K562 (cell line): Measurements from ENCODE around the gene KRT1. TPM values are rescaled to one million over a fixed set of nuclear protein-coding genes. Genes with fewer than 3 reads are reported as not detected.

Experiments used
- ATAC-seq: fragments of 200-7000 bp; cut with Tn5 transposase; 3 replicates; pipeline ENCODE4 v1.9.1; 2020; ENCODE audit warnings: moderate library complexity
- BruUV-seq: library from RNA; stranded (reverse); fragments of 400-500 nt; replicated peaks from 2 replicates; lab custom pipeline; 2021; lab: Mats Ljungman, UMichigan
- CTCF ChIA-PET: fragments of 300-600 bp; formaldehyde crosslinking; extraction: SDS; loops from one replicate; lab custom pipeline; 2021; ENCODE audit warnings: low intra/inter-chr PET ratio; lab: Yijun Ruan, JAX
- POLR2A ChIA-PET: fragments of 300-600, 350-650 bp; sonication (Branson Sonifier 250); formaldehyde crosslinking; extraction: SDS; loops from one replicate; lab custom pipeline; 2021; ENCODE audit warnings: antibody characterized with exemption, inconsistent platforms; lab: Yijun Ruan, JAX
- DNase-seq, 4 experiments: peaks; one replicate each; pipeline versions ENCODE4 v3.0.0 to v3.0.0-alpha.2; 2011 to 2018; ENCODE audit warnings: low spot score in 3 of 4, mixed read lengths in 3 of 4; ENCODE audit errors: extremely low read depth in 1 of 4
- FAIRE-seq: peaks from 2 replicates; lab custom pipeline; 2011; peaks lifted over from hg19 to GRCh38; lab: Jason Lieb, UNC
- H2AFZ ChIP-seq: 2 replicates; pipeline ENCODE4 v1.6.0; 2011; ENCODE audit warnings: low read depth, low read length, control low read depth, inconsistent platforms
- H3K27ac ChIP-seq: fragments of 200-600 bp; 3 replicates; pipeline ENCODE4 v1.8.0; 2011; ENCODE audit warnings: low read depth, mild to moderate bottlenecking, control low read depth, inconsistent platforms, low read length, moderate library complexity, mixed read lengths; ENCODE audit errors: extremely low read depth
- H3K27me3 ChIP-seq, 2 experiments: fragments of 300-600 bp in 1 of 2; 2 replicates in 1 of 2; 3 replicates in 1 of 2; pipeline versions ENCODE4 v1.6.0 to v1.8.0; 2011; ENCODE audit warnings: inconsistent platforms in 2 of 2, low read length in 2 of 2, mild to moderate bottlenecking in 1 of 2, mixed read lengths in 1 of 2, moderate library complexity in 1 of 2; ENCODE audit not compliant: control insufficient read depth in 2 of 2, insufficient read depth in 2 of 2
- H3K36me3 ChIP-seq: fragments of 300-600 bp; 3 replicates; pipeline ENCODE4 v1.8.0; 2011; ENCODE audit warnings: mild to moderate bottlenecking, low read length, inconsistent platforms; ENCODE audit not compliant: control insufficient read depth, insufficient read depth
- H3K4me1 ChIP-seq, 2 experiments: fragments of 200-600 bp in 1 of 2; replicated peaks in 1 of 2; 2 replicates in 1 of 2; 3 replicates in 1 of 2; pipeline versions ENCODE4 v1.5.1 to v1.8.0; 2011; ENCODE audit warnings: inconsistent platforms in 2 of 2, low read length in 2 of 2, mild to moderate bottlenecking in 1 of 2, mixed read lengths in 1 of 2, moderate library complexity in 1 of 2; ENCODE audit not compliant: control insufficient read depth in 2 of 2, insufficient read depth in 2 of 2
- H3K4me2 ChIP-seq: 2 replicates; pipeline ENCODE4 v1.6.1; 2011; ENCODE audit warnings: low read length, control low read depth, inconsistent platforms, mixed read lengths; ENCODE audit not compliant: insufficient read depth
- H3K4me3 ChIP-seq: fragments of 200-600 bp; sonication (generic), shearing (Covaris generic); 2 replicates; pipeline ENCODE4 v1.5.1; 2016; ENCODE audit warnings: control low read depth, inconsistent platforms
- H3K79me2 ChIP-seq: fragments of 200-600 bp; 3 replicates; pipeline ENCODE4 v1.8.0; 2011; ENCODE audit warnings: low read length, inconsistent platforms; ENCODE audit not compliant: control insufficient read depth, insufficient read depth
- H3K9ac ChIP-seq, 2 experiments: 2 replicates each; pipeline versions ENCODE4 v1.6.0 to v1.6.1; 2011; ENCODE audit warnings: low read depth in 2 of 2, low read length in 2 of 2, control low read depth in 1 of 2, inconsistent platforms in 1 of 2, mild to moderate bottlenecking in 1 of 2, mixed read lengths in 1 of 2; ENCODE audit not compliant: insufficient read depth in 1 of 2
- H3K9me1 ChIP-seq: one replicate; pipeline ENCODE4 v1.6.0; 2011; ENCODE audit warnings: inconsistent platforms, mild to moderate bottlenecking, low read length, moderate library complexity; ENCODE audit not compliant: control insufficient read depth, insufficient read depth
- H3K9me3 ChIP-seq: replicated peaks from 2 replicates; pipeline ENCODE4 v1.5.1; 2011; ENCODE audit warnings: low read depth, low read length, inconsistent platforms; ENCODE audit not compliant: control insufficient read depth, insufficient read depth
- H4K20me1 ChIP-seq: replicated peaks from 2 replicates; pipeline ENCODE4 v1.6.1; 2011; ENCODE audit warnings: low read length, inconsistent platforms, mixed read lengths; ENCODE audit not compliant: control insufficient read depth, insufficient read depth
- ELF4 ChIP-seq: fragments of 450-650 bp; formaldehyde crosslinking; IDR thresholded peaks from 2 replicates; pipeline ENCODE4 v1.4.0; 2022; ENCODE audit warnings: missing genetic modification characterization
- HDGF ChIP-seq: fragments of 450-650 bp; IDR thresholded peaks from 2 replicates; pipeline ENCODE4 v1.6.1; 2016
- KDM2B ChIP-seq: fragments of 250-450 bp; sonication (Bioruptor Pico); IDR thresholded peaks from 2 replicates; pipeline ENCODE4 v1.8.0; 2021; ENCODE audit warnings: mild to moderate bottlenecking, moderate library complexity
- SMAD3 ChIP-seq: fragments of 450-650 bp; formaldehyde crosslinking; conservative IDR thresholded peaks from 2 replicates; pipeline ENCODE4 v1.4.0; 2020; ENCODE audit warnings: mild to moderate bottlenecking
- TAF7 ChIP-seq: fragments of 450-650 bp; IDR thresholded peaks from 2 replicates; pipeline ENCODE4 v1.6.1; 2016; ENCODE audit warnings: missing genetic modification characterization, missing compliant biosample characterization
- ZNF239 ChIP-seq: fragments of 250-450 bp; sonication (Bioruptor Pico); IDR thresholded peaks from 2 replicates; pipeline ENCODE4 v1.4.0; 2020; ENCODE audit warnings: mild to moderate bottlenecking
- ZNF79 ChIP-seq: fragments of 250-450 bp; sonication (Bioruptor Pico); IDR thresholded peaks from 2 replicates; pipeline ENCODE4 v1.4.0; 2020; ENCODE audit warnings: low read depth, mild to moderate bottlenecking, moderate library complexity
- WGBS: fragments of 100-300 bp; shearing (Covaris generic); methylation state at CpG from one replicate; pipeline ENCODE4 v1.1.6; 2016; ENCODE audit warnings: low coverage, mixed read lengths; ENCODE audit not compliant: insufficient coverage; ENCODE audit errors: missing lambda C conversion rate; 5-methylcytosine and 5-hydroxymethylcytosine counted together
- in situ Hi-C: fragments of 300-500 bp; cut with MboI; formaldehyde crosslinking; loops from 4 replicates; pipeline ENCODE4 v1.15.0; 2018; ENCODE audit warnings: inconsistent platforms, mixed read lengths
- intact Hi-C: fragments of 100-400 bp; cut with micrococcal nuclease; formaldehyde crosslinking; loops from 2 replicates; pipeline ENCODE4 v1.14.2; 2022
- polyA plus RNA-seq, 8 experiments: library from polyadenylated mRNA; depleted of rRNA in 4 of 8; stranded (reverse) in 5 of 8; unstranded in 3 of 8; fragments of >200 nt; fragmentation: Nextera tagmentation in 2 of 8; fragmentation: Illumina TruSeq in 1 of 8; extraction: Ambion mirVana in 2 of 8; extraction: Trizol in 1 of 8; gene quantifications; 2 replicates each; pipeline versions ENCODE4 v1.2.1 to v1.2.3, GENCODE V29; 2011 to 2014; ENCODE audit warnings: inconsistent platforms in 1 of 8, missing spikeins in 1 of 8
- total RNA-seq, 7 experiments: library from RNA; depleted of rRNA in 6 of 7; stranded (reverse); fragments of >200 nt in 6 of 7; fragmentation: Illumina TruSeq in 2 of 7; extraction: Trizol in 2 of 7; gene quantifications; 2 replicates each; pipeline versions ENCODE4 v1.2.1 to v1.2.3, GENCODE V29; 2011 to 2021; ENCODE audit warnings: low replicate concordance in 1 of 7
- TF ChIP-seq, protein P1 (sequence below): fragments of 450-650 bp; IDR thresholded peaks from 2 replicates; pipeline ENCODE4 v1.6.1; 2017; ENCODE audit warnings: antibody characterized with exemption
- TF ChIP-seq, protein P2 (sequence below), 2 experiments: IDR thresholded peaks; 2 replicates each; pipeline ENCODE4 v1.6.1; 2011; ENCODE audit warnings: borderline replicate concordance in 1 of 2, control low read depth in 1 of 2, low read depth in 1 of 2, low read length in 1 of 2, mild to moderate bottlenecking in 1 of 2, mixed read lengths in 1 of 2, moderate library complexity in 1 of 2; ENCODE audit not compliant: insufficient read depth in 1 of 2, insufficient read length in 1 of 2, poor library complexity in 1 of 2, severe bottlenecking in 1 of 2; ENCODE audit errors: extremely low read depth in 1 of 2
- TF ChIP-seq, protein P3 (sequence below), 2 experiments: fragments of 150-350 bp in 1 of 2; IDR thresholded peaks; 2 replicates each; pipeline ENCODE4 v1.6.1; 2012 to 2016; ENCODE audit warnings: low read depth in 2 of 2, low read length in 2 of 2, mild to moderate bottlenecking in 1 of 2, moderate library complexity in 1 of 2

The KRT1 gene
- total and polyA plus RNA-seq, 9 of the 15 experiments (the other 6 are each of a cell fraction or from before 2014, with no cell fraction given), result 0.18 TPM; not detected in 8

DNA sequence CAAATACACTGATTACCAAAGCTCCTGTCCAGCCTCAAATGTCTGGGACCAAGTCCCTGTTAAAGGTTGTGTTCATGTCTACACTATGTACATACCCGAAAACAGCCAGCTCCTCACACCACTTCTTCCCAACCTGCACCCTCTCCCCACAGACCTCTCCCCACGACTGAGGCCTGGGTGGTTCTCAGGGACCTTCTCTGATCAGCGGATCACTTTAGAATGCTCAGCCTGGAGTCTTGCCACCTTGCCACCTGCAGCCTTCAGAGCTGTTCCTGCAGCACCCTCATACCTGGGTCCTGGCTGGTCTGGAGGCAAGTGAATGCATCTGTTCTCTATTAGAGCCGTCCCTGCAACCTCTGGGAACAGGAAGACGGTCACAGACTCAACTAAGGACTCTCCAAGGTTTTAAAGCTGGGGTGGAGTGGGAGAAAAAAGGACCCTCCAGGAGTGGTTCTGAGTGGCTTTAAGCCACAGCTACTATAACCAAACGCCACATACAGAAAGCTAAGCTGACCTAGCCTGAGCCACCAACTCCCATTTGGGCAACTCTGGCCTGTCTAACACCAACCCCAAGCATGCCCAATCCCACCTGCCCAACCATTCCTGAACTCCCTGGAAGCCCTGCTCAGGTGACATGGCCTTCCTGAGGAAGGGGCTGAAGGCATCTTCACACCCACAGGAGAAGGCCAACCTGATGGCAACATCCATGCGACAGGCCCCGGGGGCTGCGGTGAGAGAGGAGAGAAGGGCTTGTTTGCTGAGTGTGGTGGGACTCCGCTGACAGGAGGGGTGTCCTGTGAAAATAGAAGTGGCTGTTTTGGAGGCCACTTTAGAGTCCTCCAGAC lies 36.8 kb downstream of the KRT1 start:
- TF ChIP-seq ZNF79 (CRISPR knock-in tag), result no peak
- TF ChIP-seq ELF4 (CRISPR knock-in tag), result no peak
- no peak for TF ChIP-seq ZNF239
- TF ChIP-seq, protein P1, sequence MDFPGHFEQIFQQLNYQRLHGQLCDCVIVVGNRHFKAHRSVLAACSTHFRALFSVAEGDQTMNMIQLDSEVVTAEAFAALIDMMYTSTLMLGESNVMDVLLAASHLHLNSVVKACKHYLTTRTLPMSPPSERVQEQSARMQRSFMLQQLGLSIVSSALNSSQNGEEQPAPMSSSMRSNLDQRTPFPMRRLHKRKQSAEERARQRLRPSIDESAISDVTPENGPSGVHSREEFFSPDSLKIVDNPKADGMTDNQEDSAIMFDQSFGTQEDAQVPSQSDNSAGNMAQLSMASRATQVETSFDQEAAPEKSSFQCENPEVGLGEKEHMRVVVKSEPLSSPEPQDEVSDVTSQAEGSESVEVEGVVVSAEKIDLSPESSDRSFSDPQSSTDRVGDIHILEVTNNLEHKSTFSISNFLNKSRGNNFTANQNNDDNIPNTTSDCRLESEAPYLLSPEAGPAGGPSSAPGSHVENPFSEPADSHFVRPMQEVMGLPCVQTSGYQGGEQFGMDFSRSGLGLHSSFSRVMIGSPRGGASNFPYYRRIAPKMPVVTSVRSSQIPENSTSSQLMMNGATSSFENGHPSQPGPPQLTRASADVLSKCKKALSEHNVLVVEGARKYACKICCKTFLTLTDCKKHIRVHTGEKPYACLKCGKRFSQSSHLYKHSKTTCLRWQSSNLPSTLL, result no peak
- TF ChIP-seq, protein P2, sequence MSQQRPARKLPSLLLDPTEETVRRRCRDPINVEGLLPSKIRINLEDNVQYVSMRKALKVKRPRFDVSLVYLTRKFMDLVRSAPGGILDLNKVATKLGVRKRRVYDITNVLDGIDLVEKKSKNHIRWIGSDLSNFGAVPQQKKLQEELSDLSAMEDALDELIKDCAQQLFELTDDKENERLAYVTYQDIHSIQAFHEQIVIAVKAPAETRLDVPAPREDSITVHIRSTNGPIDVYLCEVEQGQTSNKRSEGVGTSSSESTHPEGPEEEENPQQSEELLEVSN (IDR thresholded peaks at IDR 0.05; ENCODE audit: borderline replicate concordance in 1 of 2, extremely low read depth in 1 of 2, insufficient read depth in 1 of 2, insufficient read length in 1 of 2, low read depth in 1 of 2, low read length in 1 of 2, poor library complexity in 1 of 2, severe bottlenecking in 1 of 2), result no peak
- TF ChIP-seq, protein P3, sequence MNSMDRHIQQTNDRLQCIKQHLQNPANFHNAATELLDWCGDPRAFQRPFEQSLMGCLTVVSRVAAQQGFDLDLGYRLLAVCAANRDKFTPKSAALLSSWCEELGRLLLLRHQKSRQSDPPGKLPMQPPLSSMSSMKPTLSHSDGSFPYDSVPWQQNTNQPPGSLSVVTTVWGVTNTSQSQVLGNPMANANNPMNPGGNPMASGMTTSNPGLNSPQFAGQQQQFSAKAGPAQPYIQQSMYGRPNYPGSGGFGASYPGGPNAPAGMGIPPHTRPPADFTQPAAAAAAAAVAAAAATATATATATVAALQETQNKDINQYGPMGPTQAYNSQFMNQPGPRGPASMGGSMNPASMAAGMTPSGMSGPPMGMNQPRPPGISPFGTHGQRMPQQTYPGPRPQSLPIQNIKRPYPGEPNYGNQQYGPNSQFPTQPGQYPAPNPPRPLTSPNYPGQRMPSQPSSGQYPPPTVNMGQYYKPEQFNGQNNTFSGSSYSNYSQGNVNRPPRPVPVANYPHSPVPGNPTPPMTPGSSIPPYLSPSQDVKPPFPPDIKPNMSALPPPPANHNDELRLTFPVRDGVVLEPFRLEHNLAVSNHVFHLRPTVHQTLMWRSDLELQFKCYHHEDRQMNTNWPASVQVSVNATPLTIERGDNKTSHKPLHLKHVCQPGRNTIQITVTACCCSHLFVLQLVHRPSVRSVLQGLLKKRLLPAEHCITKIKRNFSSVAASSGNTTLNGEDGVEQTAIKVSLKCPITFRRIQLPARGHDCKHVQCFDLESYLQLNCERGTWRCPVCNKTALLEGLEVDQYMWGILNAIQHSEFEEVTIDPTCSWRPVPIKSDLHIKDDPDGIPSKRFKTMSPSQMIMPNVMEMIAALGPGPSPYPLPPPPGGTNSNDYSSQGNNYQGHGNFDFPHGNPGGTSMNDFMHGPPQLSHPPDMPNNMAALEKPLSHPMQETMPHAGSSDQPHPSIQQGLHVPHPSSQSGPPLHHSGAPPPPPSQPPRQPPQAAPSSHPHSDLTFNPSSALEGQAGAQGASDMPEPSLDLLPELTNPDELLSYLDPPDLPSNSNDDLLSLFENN (IDR thresholded peaks at IDR 0.05; ENCODE audit: low read depth in 2 of 2, low read length in 2 of 2), result no peak
- no peak for TF ChIP-seq TAF7 (tag)
- no peak for TF ChIP-seq KDM2B (CRISPR knock-in tag)
- no peak for TF ChIP-seq HDGF
- no peak for TF ChIP-seq SMAD3 (CRISPR knock-in tag)
- peak overlapping the region in 1 of 2 experiments; percentile 47; a peak in 1 of 4 replicates for H3K9ac ChIP-seq
- no peaks in the 10 kb centered on the region for H4K20me1 ChIP-seq
- 0 out of 2 replicates have a peak overlapping the region, but pooled peaks have one; percentile 13 for H2AFZ ChIP-seq
- intact Hi-C loops (no loop called here), in situ Hi-C loops (no loop called here)
- ChIA-PET POLR2A (interaction anchor here (0.9 kb wide), 1 partner anchor 11 kb away, joined by 3 read pairs; no protein-coding TSS in a partner anchor), CTCF (no interaction called here)
- BruUV-seq, result no TSS peak
- no peaks in the 10 kb centered on the region for H3K36me3 ChIP-seq
- H3K27ac ChIP-seq, result no peak overlapping the region
- no peaks in the 10 kb centered on the region for H3K9me3 ChIP-seq
- no peaks in the 10 kb centered on the region for H3K27me3 ChIP-seq
- H3K4me3 ChIP-seq, result no peak overlapping the region
- FAIRE-seq, result no peak
- WGBS, result 78% methylated on average over 9 of the region's 10 CpGs
- H3K79me2 ChIP-seq, result no peaks in the 10 kb centered on the region
- peaks cover 21 to 33% of the 10 kb centered on the region in 2 experiments for H3K4me1 ChIP-seq
- no peak for DNase-seq
- H3K4me2 ChIP-seq, result no peak overlapping the region
- ATAC-seq, result no peak
- no peaks in the 10 kb centered on the region for H3K9me1 ChIP-seq
